ENCODE results near the gene TRMT61A.

TRMT61A gene

GRCh38 chr14:103550451-103551337 is 21.7 kb downstream of the TRMT61A start:
- H3K4me3 ChIP-seq (ENCODE audit: low read depth, low read length) = no peak overlapping the region
- TF ChIP-seq CTCF (IDR thresholded peaks at IDR 0.05; ENCODE audit: control insufficient read depth, extremely low read depth, insufficient read depth) = no peak

GRCh38 chr14:103551338-103551762 is 22.4 kb downstream of the TRMT61A start:
- TF ChIP-seq CTCF (IDR thresholded peaks at IDR 0.05; ENCODE audit: control insufficient read depth, extremely low read depth, insufficient read depth) = no peak
- no peak overlapping the region for H3K4me3 ChIP-seq (ENCODE audit: low read depth, low read length)
- DNase-seq (ENCODE audit: low read depth) = no peak

More at GRCh38 chr14:103550451-103551337, 21.7 kb downstream of the TRMT61A start:
- DNase-seq (ENCODE audit: low read depth) = no peak

GRCh38 chr14:103552011-103552845 is 23.2 kb downstream of the TRMT61A start:
- TF ChIP-seq CTCF (IDR thresholded peaks at IDR 0.05; ENCODE audit: control insufficient read depth, extremely low read depth, insufficient read depth) = no peak
- DNase-seq (ENCODE audit: low read depth) = no peak
- H3K4me3 ChIP-seq (ENCODE audit: low read depth, low read length) = no peak overlapping the region

GRCh38 chr14:103552846-103553210 is 23.8 kb downstream of the TRMT61A start:
- TF ChIP-seq CTCF (IDR thresholded peaks at IDR 0.05; ENCODE audit: control insufficient read depth, extremely low read depth, insufficient read depth) = no peak
- no peak for DNase-seq (ENCODE audit: low read depth)
- no peak overlapping the region for H3K4me3 ChIP-seq (ENCODE audit: low read depth, low read length)

GRCh38 chr14:103555559-103556337 is 26.8 kb downstream of the TRMT61A start:
- TF ChIP-seq CTCF (IDR thresholded peaks at IDR 0.05; ENCODE audit: control insufficient read depth, extremely low read depth, insufficient read depth) = no peak
- H3K4me3 ChIP-seq (ENCODE audit: low read depth, low read length) = no peak overlapping the region
- no peak for DNase-seq (ENCODE audit: low read depth)

- H3K4me3 ChIP-seq (ENCODE audit: low read depth, low read length) = no peak overlapping the region
- TF ChIP-seq CTCF (IDR thresholded peaks at IDR 0.05; ENCODE audit: control insufficient read depth, extremely low read depth, insufficient read depth) = no peak
- DNase-seq (ENCODE audit: low read depth) = no peak
Observed at GRCh38 chr14:103556946-103557758, 28.2 kb downstream of the TRMT61A start.
